Stimulated activated CD8-positive, alpha-beta memory T cell treated with anti-CD3 and anti-CD28 coated beads, Interleukin-4, amount 100 ng/mL, for 48 hours (primary cell): ENCODE results near the gene SIRPA.

ENCODE experiments used
- DNase-seq: peaks from one replicate; pipeline ENCODE4 v3.0.0-alpha.2; 2020

The SIRPA gene

GRCh38 chr20:1894951-1895673, at the start of gene SIRPA:
SIRPA (plus strand) TSS chr20:1895407; CDS start chr20:1895448, 41 bp downstream.
- no peak for DNase-seq

- DNase-seq: no peak
Observed at GRCh38 chr20:1845701-1846100, 49.5 kb upstream of the SIRPA start.

GRCh38 chr20:1846341-1846740, 48.9 kb upstream of the SIRPA start:
- no peak for DNase-seq

- no peak for DNase-seq
Observed at GRCh38 chr20:1846876-1847275, 48.3 kb upstream of the SIRPA start.

GRCh38 chr20:1847780-1848179, 47.4 kb upstream of the SIRPA start:
- no peak for DNase-seq

GRCh38 chr20:1848373-1848772, 46.8 kb upstream of the SIRPA start:
- no peak for DNase-seq

GRCh38 chr20:1851396-1851795, 43.8 kb upstream of the SIRPA start:
- DNase-seq: no peak

- DNase-seq: no peak
Observed at GRCh38 chr20:1853473-1853872, 41.7 kb upstream of the SIRPA start.

GRCh38 chr20:1854246-1854645, 41.0 kb upstream of the SIRPA start:
- DNase-seq: no peak

GRCh38 chr20:1855109-1855508, 40.1 kb upstream of the SIRPA start:
- no peak for DNase-seq

- DNase-seq: no peak
Observed at GRCh38 chr20:1855690-1856089, 39.5 kb upstream of the SIRPA start.

- DNase-seq: no peak
Observed at GRCh38 chr20:1856424-1856823, 38.8 kb upstream of the SIRPA start.

- DNase-seq: no peak
Observed at GRCh38 chr20:1857466-1857865, 37.7 kb upstream of the SIRPA start.

GRCh38 chr20:1858871-1859270, 36.3 kb upstream of the SIRPA start:
- no peak for DNase-seq

- no peak for DNase-seq
Observed at GRCh38 chr20:1860446-1860845, 34.8 kb upstream of the SIRPA start.

- DNase-seq: no peak
Observed at GRCh38 chr20:1861347-1861976, 33.7 kb upstream of the SIRPA start.

GRCh38 chr20:1861996-1862662, 33.1 kb upstream of the SIRPA start:
- no peak for DNase-seq

- DNase-seq: no peak
Observed at GRCh38 chr20:1862663-1863053, 32.5 kb upstream of the SIRPA start.

- no peak for DNase-seq
Observed at GRCh38 chr20:1863296-1863695, 31.9 kb upstream of the SIRPA start.

- no peak for DNase-seq
Observed at GRCh38 chr20:1866834-1867233, 28.4 kb upstream of the SIRPA start.

- no peak for DNase-seq
Observed at GRCh38 chr20:1867495-1868260, 27.5 kb upstream of the SIRPA start.

- DNase-seq: no peak
Observed at GRCh38 chr20:1868856-1869255, 26.4 kb upstream of the SIRPA start.

- no peak for DNase-seq
Observed at GRCh38 chr20:1870323-1870722, 24.9 kb upstream of the SIRPA start.
